ENCODE results near the gene PRKAR1B.

DNA sequence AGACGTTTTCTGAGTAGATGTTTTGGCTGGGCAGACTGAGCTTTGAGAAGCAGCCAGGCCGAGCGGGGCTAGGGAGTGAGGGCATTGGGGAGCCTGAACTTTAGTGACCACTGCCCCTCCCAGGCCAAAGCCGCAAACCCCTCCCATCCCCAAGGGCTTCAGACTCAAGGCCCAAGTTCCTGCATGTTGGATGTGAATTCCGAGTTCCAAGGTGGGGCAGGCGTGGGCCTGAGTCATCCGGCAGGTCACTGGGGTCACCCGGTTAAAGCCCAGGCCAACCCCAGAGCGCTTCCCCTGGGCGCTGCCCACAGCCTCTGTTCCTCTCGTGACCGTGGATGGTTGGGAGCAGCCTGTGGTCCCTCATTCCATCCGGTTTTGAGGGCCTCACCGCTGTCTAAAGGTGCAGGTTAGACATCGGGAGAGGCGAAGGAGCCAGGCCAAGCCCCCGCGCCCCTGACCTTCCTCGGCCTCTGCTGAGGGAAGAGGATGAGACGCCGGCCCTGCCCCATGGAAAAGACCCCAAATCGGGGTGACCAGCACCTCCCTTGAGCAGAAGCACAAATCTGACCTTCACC lies 200.5 kb downstream of the PRKAR1B start:
- TF ChIP-seq, protein P1, sequence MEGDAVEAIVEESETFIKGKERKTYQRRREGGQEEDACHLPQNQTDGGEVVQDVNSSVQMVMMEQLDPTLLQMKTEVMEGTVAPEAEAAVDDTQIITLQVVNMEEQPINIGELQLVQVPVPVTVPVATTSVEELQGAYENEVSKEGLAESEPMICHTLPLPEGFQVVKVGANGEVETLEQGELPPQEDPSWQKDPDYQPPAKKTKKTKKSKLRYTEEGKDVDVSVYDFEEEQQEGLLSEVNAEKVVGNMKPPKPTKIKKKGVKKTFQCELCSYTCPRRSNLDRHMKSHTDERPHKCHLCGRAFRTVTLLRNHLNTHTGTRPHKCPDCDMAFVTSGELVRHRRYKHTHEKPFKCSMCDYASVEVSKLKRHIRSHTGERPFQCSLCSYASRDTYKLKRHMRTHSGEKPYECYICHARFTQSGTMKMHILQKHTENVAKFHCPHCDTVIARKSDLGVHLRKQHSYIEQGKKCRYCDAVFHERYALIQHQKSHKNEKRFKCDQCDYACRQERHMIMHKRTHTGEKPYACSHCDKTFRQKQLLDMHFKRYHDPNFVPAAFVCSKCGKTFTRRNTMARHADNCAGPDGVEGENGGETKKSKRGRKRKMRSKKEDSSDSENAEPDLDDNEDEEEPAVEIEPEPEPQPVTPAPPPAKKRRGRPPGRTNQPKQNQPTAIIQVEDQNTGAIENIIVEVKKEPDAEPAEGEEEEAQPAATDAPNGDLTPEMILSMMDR (conservative IDR thresholded peaks at IDR 0.05): no peak
- no peak for TF ChIP-seq EZH2 (IDR thresholded peaks at IDR 0.05; ENCODE audit: low read depth)

Data from PC-9 (cell line).